Progenitor cell of endocrine pancreas (in vitro differentiated cells): ENCODE measurements around the gene SPAG7. TPM values are rescaled to one million over a fixed set of nuclear protein-coding genes. Genes with fewer than 3 reads are reported as not detected.

ENCODE experiments used
- DNase-seq: peaks from one replicate; pipeline ENCODE4 v3.0.0; 2021; ENCODE audit warnings: low spot score; ENCODE audit not compliant: unreplicated experiment
- H3K27ac Mint-ChIP-seq: 2 replicates; pipeline ENCODE4 v1.8.0; 2021; ENCODE audit warnings: mild to moderate bottlenecking, moderate library complexity, mixed read lengths
- H3K27me3 Mint-ChIP-seq: 2 replicates; pipeline ENCODE4 v1.8.0; 2021; ENCODE audit warnings: mixed read lengths
- H3K36me3 Mint-ChIP-seq: 2 replicates; pipeline ENCODE4 v1.8.0; 2022; ENCODE audit warnings: mixed read lengths; ENCODE audit not compliant: insufficient read depth
- H3K4me1 Mint-ChIP-seq: 2 replicates; pipeline ENCODE4 v1.8.0; 2021; ENCODE audit warnings: low read depth, mixed read lengths
- H3K4me3 Mint-ChIP-seq: 2 replicates; pipeline ENCODE4 v1.8.0; 2021; ENCODE audit warnings: low read depth, mild to moderate bottlenecking, moderate library complexity, mixed read lengths
- H3K9me3 Mint-ChIP-seq: 2 replicates; pipeline ENCODE4 v1.8.0; 2021; ENCODE audit warnings: low read depth, mixed read lengths
- CTCF ChIP-seq: fragments of 200-600 bp; sonication (generic); IDR thresholded peaks from one replicate; pipeline ENCODE4 v1.5.0; 2021; ENCODE audit warnings: antibody characterized with exemption, mild to moderate bottlenecking; ENCODE audit not compliant: unreplicated experiment
- total RNA-seq: library from RNA; stranded (reverse); gene quantifications from 2 replicates; pipeline ENCODE4 v1.2.1, GENCODE V29; 2021

SPAG7 gene
- total RNA-seq, 1 donor from 2014 or later: 71.4 TPM

GRCh38 chr17:4972322-4972721 is 4.7 kb upstream of the SPAG7 start:
- Mint-ChIP-seq H3K27me3 (peaks cover 7% of the 10 kb centered on the region), H3K9me3 (no peaks in the 10 kb centered on the region), H3K36me3 (peaks cover 21% of the 10 kb centered on the region), H3K4me1 (peaks cover 17% of the 10 kb centered on the region), H3K27ac (no peak overlapping the region), H3K4me3 (no peak overlapping the region)
- DNase-seq: no peak
- no peak for TF ChIP-seq CTCF

DNA sequence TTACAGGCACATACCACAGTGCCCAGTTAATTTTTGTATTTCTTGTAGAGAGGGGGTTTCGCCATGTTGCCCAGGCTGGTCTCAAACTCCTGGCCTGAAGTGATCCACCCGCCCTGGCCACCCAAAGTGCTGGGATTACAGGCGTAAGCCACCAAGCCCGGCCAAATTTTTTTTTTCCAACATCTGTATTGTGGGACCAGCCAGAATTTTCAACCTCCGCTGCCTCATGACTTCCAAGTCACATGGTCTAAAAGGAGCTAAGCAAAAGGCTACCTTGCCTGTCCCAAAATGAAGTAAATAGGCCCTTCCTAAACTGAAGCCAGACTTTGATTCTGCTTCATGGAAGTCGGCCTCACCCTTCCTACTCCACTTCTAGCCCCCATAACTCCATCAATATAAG is 4.2 kb upstream of the SPAG7 start:
- peaks cover 17% of the 10 kb centered on the region for H3K4me1 Mint-ChIP-seq
- H3K9me3 Mint-ChIP-seq: no peaks in the 10 kb centered on the region
- peaks cover 20% of the 10 kb centered on the region for H3K36me3 Mint-ChIP-seq
- no peak for DNase-seq
- no peak overlapping the region for H3K4me3 Mint-ChIP-seq
- peaks cover 7% of the 10 kb centered on the region for H3K27me3 Mint-ChIP-seq
- no peak for TF ChIP-seq CTCF
- no peak overlapping the region for H3K27ac Mint-ChIP-seq

GRCh38 chr17:4970273-4970672 is 2.7 kb upstream of the SPAG7 start:
- TF ChIP-seq CTCF: no peak
- H3K27me3 Mint-ChIP-seq: peaks cover 4% of the 10 kb centered on the region
- peaks cover 22% of the 10 kb centered on the region for H3K36me3 Mint-ChIP-seq
- no peak overlapping the region for H3K27ac Mint-ChIP-seq
- H3K4me3 Mint-ChIP-seq: peak overlapping the region; percentile 54
- peaks cover 23% of the 10 kb centered on the region for H3K4me1 Mint-ChIP-seq
- no peaks in the 10 kb centered on the region for H3K9me3 Mint-ChIP-seq
- no peak for DNase-seq

GRCh38 chr17:4969551-4970173 is 2.0 kb upstream of the SPAG7 start:
- no peak overlapping the region for H3K27ac Mint-ChIP-seq
- H3K4me3 Mint-ChIP-seq: no peak overlapping the region
- no peaks in the 10 kb centered on the region for H3K9me3 Mint-ChIP-seq
- TF ChIP-seq CTCF: no peak
- DNase-seq: no peak
- H3K36me3 Mint-ChIP-seq: peaks cover 19% of the 10 kb centered on the region
- peaks cover 23% of the 10 kb centered on the region for H3K4me1 Mint-ChIP-seq
- no peaks in the 10 kb centered on the region for H3K27me3 Mint-ChIP-seq

DNA sequence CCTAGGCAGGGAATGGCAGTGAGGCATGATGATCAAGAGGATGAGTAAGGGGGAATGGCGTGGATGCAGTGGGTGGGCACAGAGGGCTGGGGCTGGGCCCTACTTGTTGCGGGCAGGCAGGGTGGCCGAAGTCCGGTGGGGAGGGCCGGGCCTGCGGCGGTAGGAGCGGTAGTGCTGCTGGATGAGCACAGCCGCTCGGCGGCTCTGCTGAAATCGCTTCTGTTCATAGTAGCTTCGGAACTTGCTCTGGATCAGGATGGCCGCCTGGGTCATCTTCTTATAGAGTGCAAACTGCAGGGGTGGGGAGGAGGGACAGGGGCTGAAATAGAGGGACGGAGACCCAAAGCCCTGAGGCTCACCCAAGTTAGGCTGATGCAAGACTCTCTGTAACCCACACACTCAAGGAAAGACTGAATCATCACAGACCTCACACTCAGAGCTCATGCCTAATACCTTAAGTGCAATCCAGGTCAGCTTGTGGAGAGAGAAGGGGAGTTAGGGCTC is 1.5 kb upstream of the SPAG7 start:
- Mint-ChIP-seq H3K4me1 (peaks cover 23% of the 10 kb centered on the region), H3K27me3 (no peaks in the 10 kb centered on the region), H3K27ac (no peak overlapping the region), H3K9me3 (no peaks in the 10 kb centered on the region), H3K4me3 (no peak overlapping the region), H3K36me3 (peaks cover 17% of the 10 kb centered on the region)
- no peak for TF ChIP-seq CTCF
- no peak for DNase-seq
